ENCODE results near the gene GPR25.

DNA sequence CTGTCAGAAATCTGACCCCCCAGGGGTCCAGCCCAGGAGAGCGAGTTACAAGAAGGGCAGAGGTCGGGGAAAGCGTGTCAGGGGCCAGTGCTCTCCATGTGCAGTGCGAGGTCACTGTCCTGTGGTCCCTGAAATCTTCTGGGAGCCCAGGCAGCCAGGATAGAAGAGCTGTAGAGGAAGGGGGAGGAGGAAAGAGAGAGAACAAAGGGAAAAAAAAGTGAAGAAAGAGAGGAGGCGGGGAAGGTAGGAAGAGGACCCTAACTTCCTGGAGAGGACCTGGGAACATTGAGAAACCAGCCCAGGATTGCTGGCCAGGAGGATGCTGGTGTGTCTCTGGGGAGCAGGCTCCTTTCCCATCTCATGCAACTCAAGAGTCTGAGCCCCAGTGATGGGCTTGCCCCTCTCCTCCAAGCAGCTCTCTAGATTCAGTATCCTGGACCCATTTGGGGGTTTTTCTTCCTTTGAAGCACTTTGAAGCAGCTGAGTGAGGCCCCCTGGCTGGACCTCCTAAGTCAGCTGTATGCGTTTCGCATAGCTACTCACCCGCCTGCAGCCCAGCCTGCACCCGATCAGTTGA, 15.1 kb downstream of the GPR25 start:
- TF ChIP-seq EZH2 (IDR thresholded peaks at IDR 0.05; ENCODE audit: borderline replicate concordance, low read depth, low read length, poor library complexity, severe bottlenecking), result no peak
- TF ChIP-seq, protein P1, sequence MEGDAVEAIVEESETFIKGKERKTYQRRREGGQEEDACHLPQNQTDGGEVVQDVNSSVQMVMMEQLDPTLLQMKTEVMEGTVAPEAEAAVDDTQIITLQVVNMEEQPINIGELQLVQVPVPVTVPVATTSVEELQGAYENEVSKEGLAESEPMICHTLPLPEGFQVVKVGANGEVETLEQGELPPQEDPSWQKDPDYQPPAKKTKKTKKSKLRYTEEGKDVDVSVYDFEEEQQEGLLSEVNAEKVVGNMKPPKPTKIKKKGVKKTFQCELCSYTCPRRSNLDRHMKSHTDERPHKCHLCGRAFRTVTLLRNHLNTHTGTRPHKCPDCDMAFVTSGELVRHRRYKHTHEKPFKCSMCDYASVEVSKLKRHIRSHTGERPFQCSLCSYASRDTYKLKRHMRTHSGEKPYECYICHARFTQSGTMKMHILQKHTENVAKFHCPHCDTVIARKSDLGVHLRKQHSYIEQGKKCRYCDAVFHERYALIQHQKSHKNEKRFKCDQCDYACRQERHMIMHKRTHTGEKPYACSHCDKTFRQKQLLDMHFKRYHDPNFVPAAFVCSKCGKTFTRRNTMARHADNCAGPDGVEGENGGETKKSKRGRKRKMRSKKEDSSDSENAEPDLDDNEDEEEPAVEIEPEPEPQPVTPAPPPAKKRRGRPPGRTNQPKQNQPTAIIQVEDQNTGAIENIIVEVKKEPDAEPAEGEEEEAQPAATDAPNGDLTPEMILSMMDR (conservative IDR thresholded peaks at IDR 0.05; ENCODE audit: low read depth, low read length), result no peak
